HG03280 (cell line): ENCODE measurements around the gene PER3.

Experiments used
- ATAC-seq: cut with Tn5 transposase; IDR thresholded peaks from one replicate; pipeline ENCODE4 v1.9.1; 2021; ENCODE audit warnings: mild to moderate bottlenecking, moderate library complexity; ENCODE audit not compliant: unreplicated experiment

Gene PER3

DNA sequence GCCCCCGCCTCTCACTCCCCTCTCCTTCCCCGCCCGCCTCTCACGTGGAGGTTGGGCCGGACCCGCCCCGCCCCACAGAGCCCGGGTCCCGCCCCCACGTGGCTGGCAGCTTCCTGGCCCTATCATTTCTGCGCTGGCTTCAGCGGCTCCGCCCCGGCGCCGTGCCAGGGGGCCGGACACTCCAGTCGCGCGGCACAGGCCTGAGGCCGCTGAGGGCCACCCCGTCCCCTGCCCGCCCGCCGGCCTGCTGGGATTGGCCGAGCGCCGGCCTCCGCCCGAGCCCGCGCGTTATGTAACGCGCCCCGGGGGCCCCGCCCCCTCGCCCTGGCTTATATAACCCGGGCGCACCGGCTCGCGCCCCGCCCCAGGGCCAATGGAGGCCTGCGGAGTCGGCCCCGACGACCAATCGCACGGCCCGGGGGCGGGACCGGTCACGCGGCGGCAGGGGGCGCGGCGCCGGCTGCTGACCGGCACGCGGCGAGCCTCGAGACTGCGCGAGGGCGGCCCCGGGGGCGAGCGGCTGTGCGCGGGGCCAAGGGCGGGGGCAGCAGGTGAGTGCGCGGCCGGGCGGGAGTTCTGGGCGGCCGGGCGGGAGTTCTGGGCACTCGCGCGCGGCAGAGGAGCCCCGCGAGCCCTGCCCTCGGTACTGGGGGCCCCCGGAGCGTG, at the start of gene PER3:
TSS of gene PER3 (plus strand) at position 466 of the 666 bp plus-strand sequence. CDS start 587 bp downstream, outside the sequence.
- ATAC-seq = peak; percentile 93

DNA sequence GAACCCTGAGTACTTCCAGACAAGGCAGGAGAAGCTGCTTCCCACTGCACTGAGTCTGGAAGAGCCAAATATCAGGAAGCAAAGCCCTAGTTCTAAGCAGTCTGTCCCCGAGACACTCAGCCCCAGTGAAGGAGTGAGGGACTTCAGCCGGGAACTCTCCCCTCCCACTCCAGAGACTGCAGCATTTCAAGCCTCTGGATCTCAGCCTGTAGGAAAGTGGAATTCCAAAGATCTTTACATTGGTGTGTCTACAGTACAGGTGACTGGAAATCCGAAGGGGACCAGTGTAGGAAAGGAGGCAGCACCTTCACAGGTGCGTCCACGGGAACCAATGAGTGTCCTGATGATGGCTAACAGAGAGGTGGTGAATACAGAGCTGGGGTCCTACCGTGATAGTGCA, 46.0 kb upstream of the PER3 start:
- no peak for ATAC-seq

DNA sequence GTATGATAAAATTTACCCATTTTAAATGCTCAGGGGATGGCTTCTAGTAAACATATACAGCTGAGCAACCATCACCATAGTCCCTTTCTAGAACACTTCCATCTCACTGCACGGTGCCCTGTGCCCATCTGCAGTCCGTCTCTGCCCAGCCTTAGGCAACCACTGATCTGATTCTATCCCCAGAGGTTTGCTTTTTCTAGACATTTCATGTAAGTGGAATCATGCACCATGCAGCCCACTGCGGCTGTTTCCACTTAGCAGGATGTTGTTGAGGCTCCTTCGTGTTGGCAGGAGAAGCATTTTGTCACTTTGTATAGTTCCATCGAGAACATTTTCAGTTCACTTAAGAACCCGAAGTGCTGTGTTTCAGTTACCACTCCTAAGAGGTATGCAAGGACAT, 40.7 kb upstream of the PER3 start:
- ATAC-seq = no peak

DNA sequence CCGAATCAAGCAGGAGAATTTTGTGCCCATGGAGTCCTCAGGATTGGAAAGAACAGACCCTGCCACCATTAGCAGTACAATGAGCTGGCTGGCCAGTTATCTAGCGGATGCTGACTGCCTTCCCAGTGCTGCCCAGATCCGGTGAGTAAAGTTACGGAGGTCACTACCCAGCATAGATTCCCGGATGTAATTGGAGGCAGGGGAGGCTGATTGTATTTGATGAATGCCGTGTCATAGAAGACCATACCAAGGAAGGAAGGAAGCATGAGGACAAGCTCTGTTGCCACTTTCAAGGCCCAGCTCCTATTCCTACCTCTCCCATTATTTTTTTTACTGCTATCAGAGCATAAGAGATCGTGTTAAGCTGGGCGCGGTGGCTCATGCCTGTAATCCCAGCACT, 39.2 kb upstream of the PER3 start:
- no peak for ATAC-seq

DNA sequence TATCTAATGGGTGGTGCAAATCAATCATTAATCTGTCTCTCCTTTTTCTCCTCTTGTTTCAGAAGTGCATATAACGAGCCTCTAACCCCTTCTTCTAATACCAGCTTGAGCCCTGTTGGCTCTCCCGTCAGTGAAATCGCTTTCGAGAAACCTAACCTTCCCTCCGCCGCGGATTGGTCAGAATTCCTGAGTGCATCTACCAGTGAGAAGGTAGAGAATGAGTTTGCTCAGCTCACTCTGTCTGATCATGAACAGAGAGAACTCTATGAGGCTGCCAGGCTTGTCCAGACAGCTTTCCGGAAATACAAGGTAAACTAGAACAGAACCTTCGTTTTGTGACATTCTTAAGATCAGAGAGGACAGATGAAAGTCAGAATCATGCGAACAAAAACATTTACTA, 38.3 kb upstream of the PER3 start:
- ATAC-seq = no peak

DNA sequence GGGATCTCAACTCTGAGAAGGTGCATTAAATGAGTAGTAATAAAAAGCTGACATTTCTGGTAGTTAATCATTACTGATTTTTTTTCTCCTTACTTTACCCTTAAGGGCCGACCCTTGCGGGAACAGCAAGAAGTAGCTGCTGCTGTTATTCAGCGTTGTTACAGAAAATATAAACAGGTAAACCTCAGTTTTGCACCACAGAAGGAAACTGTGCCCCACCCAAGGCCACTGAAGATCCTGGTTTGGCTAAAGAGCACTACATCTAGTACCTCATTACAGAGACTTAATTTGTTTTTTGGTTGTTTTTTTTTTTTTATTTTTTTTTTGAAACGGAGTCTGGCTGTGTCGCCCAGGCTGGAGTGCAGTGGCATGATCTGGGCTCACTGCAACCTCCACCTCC, 36.5 kb upstream of the PER3 start:
- ATAC-seq = no peak

DNA sequence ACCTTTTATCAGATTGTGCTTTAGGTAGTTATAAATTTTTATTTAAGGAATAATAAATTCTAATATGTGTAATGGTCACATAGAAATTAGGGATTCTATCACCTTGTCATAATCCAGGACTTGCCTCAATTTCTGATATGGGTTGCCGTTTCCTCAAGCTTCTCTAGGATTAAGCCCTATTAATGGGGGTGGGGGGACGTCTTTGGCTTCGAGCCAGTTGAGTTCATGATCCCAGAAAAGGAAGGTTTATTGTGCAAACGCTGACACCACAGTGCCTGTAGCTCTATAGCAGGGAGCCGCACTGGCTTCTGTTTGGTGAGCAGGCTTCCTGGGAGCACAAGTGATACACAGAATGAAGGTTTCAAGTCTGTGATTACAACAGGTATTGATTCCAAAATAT, 35.0 kb upstream of the PER3 start:
- ATAC-seq = no peak

DNA sequence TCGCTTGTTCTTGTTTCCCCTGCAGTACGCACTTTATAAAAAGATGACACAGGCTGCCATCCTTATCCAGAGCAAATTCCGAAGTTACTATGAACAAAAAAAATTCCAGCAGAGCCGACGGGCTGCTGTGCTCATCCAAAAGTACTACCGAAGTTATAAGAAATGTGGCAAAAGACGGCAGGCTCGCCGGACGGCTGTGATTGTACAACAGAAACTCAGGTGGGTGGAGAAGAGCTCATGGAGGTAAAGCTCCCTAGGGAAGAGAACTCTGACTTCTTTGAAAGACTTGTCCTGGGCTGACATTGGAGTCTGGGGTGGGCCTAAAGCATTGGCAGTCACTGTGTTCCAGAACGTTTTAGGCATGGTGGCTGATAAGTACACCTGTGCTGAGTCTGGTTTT, 32.9 kb upstream of the PER3 start:
- no peak for ATAC-seq

DNA sequence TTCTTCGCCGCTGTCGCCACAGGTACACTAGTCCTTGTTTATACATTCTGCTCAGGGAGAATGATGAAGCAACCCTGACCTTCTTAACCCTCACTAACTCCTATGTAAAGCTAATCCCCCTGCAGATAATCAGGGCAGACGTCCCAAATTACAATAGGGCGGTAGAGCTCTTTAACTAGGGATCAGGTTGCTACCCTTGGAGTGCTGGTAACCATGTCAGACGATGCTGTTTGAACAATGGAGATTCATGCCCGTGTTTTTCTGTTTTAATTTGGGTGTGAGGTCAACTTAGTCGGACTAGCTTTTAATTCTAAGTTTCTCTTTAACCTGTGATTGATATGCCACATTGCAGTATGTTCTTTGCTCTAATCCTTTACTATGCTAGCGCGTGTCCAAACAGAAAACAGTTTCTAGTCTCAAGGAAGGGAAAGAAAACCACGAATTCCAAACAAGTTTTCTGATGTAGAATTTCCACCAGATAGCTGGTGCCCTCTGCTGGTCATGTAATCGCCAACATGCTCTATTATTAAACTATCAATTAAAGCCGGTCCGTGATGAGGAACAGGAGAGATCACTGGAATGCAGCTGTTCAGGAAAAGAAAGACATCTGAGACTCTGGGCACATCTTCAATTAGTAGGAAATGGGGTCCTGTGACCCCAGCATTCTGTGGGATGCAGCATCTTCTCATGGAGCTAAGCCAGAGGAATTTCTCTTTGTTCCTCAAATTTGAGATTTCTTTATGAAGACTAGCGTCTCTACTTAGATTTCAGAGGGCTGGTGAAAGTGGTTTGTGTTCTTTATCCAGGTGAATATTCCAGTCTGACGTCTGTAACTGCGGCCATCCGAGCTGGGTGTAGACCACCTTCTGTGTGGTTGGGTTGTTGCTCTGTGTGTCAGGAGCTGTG, 31.3 kb upstream of the PER3 start:
- ATAC-seq = no peak

DNA sequence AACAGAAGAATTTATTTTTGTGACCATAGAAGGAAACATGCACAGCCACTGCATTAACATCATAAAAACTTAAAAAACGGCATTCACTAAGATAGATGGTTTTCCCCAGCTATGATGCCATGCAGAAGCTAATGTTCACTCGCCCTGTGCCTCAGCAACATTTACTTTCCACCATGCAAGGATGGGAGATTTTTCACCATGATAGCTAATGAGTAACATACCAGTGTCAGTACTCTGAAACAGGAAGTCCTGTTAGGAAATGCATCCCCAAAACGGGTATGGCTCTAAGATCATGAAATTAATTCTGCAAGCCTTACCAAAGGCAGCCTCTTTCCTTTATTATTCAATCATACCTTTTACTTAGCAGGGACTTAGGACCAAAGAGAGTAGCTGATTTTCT, 30.4 kb upstream of the PER3 start:
- no peak for ATAC-seq

DNA sequence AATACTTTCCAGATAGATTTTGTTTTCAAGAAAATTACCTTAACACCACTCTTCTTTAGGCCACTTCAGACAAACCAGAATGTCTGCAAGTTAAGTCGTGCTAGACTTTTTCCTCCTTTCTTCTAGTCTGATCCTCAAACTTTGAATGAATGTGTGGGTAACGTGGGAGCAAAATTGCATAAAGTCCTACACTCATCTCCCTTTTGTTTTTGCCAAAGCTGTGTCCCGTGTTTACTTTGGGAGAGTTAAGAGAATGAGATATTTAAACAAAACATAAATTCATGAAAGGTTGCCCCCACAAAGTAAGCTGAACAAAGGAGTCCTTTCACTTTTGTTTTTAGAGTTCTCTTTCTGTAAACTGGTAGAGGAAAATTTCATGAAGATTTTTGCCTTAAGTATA, 29.9 kb upstream of the PER3 start:
- no peak for ATAC-seq

DNA sequence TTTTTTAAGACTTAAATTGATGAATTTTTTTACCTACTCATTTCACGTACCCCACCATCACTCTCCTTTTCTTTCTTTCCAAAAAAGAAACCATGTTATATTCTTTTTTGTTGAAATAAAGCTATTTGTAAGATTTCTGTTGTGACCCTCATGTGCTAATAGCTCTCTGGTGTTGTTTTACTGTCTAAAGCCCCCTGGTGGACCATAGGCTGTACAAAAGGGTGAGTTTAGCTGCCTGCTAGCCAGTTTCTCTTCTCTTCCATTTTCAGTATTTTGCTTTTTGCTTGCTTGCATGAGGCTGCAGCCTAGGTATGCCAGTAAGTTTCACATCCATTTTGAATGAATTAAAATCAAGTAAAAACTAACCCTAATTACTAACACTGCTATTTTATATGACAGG, 28.6 kb upstream of the PER3 start:
- ATAC-seq = no peak

DNA sequence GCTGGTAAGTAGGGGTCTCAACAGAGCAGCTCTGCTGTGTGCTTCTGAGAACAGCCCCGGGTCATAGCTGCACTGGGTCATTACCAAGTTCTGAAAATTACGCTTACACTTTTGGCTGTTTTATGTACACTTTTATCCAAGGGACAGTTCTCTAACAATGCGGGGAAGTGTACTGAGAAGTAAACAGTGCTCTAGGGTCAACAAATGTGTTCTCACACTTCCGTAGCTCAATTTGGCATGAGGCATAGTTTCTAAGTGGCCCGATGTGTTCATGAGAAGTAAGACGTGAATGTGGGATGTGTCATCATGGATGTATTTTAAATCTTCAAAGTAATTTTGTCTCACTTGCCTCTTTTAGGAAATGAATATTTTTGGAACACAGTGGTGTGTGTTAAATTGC, 23.8 kb upstream of the PER3 start:
- ATAC-seq = no peak

DNA sequence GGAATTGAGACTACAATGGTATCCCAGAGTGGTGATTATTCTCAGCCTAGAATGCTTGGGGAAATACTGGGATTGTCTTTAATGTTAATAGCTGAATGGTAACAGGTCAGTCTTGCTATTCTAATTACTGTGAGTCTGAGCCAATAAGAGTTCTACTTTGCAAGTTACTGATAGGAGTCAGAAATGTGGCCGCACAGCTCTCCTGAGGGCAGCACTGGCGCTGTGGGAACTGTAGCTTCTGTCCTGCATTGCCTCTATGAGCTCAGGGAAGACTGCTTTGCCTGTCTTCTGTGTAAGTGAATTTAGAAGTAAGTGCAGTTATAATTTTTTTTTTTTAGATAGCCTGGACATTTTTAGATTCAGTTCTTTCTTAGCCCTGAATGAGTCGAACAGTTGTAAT, 23.0 kb upstream of the PER3 start:
- no peak for ATAC-seq

DNA sequence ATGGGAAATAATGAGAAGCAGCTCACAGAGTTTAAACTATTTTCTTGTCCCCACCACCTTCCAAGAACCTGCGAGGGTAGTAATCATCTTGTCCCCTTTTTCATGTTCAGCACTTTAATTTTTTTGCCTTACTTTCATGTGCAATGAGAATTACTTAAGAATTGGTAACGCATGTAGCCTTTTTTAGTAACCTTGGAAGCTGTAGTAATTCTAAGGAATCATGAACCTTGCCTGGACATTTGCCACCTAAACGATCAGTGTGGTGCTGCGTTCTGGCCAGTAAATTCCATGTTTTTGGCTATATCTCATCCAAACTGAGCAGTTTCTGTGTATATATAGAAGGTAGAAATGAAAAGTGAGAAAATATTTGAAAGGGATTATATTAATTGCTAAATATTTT, 16.9 kb upstream of the PER3 start:
- ATAC-seq = no peak

DNA sequence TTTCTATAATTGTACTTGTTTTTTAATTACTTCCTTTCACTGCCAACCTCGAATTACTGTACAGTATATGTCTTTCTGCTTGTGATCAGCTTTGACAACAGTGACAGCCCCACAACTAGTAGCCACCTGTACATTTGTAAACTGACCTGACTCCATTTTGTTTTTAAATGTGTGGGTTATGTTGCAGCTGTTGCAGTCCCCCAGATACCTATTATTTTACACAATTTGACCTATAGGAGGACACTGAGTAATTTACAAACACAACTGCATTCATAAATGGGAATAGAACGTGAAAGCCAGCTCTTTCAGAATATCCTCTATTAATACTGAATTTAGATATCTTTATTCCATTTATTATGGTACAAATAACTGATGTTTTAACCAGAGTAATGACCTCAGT, 15.5 kb upstream of the PER3 start:
- ATAC-seq = no peak

DNA sequence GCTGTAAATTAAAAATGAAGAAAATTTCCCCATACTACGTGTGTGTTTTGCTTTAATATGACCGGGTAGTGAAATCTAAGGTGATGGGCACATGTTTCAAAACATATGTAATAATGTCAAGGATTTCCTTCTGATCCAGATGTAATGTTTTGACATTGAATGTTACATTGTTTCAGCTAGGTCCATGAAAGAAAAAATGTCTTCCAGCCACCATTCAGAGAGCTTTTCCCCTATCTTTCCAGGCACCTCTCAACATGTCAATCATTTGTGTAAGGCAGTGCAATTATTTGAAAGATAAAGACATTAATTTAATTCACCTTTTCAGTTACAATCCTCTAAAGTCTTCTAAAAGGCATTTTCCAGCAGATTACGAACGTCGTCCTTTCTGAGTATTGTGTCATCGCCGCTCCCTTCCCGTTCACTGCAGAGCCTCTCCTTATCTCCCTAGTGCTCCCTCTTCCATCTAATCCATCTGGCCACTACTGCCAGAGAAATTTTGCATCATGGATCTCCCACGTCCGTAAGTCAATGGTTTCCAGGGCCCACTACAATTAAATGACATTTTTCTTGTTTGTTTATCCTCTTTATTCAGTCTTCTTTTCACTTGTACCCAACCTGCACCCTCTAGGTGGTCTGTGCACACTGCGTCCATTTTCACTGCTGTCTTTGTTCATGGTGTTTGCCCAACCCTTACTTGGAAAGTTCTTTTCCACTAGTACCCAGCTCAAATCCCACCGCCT, 14.2 kb upstream of the PER3 start:
- no peak for ATAC-seq

DNA sequence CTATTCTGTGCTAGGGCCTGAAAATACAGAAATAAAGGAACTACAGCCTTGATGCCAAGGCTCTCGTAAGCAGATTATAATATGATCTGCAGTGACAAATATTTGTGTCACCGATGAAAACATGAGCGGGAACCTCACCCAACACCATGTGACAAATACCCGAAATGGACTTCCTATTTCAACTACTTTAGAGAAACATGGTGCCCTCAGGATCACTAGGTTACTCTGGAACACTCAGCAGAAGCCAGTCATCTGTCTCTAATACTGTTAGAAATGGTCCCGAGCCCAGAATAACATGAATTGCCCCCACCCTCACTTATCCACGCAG, 13.5 kb upstream of the PER3 start:
- ATAC-seq = peak; percentile 6

DNA sequence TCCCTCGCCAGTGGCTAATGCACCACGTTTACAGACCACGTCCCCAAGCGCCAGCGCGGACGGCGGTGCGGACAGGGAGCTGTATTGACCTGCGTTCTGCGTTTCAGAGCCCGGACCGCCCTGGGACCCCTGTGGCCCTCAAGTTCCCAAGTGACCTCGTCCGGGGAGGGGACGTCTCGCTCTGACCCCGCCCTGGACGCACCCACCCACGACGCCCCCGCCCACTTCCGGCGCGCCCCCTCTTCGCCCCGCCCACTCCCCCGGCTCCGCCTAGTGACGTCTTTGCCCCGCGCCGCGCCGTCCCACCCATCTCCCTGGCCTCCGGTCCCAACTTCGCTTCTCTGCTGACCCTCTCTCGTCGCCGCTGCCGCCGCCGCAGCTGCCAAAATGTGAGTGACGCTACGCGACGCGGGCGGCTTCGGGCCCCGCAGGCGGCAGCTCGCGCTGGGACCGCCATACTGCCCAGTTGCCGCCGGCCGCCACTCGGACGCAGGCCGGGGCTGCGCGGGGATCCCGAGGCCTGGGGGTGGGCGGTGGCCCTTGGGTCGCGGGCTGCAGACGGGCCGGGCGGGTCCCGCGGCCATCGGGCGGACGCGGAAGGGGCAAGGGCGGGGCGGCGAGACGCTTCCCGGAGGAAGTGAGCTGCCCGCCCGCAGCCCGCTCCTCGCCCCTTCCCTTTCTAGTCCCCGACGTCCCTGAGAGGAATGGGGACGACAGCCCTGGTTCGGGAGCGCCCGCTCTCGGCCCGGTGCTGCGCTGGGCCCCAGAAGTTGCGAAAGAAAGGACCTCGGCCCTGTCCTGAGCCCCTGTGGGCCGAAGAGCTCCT, 12.9 kb upstream of the PER3 start, which contains the start of gene VAMP3:
TSS of gene VAMP3 (plus strand) at position 300 of the 826 bp plus-strand sequence. CDS start at position 388, 88 bp downstream.
- peak; percentile 79 for ATAC-seq

DNA sequence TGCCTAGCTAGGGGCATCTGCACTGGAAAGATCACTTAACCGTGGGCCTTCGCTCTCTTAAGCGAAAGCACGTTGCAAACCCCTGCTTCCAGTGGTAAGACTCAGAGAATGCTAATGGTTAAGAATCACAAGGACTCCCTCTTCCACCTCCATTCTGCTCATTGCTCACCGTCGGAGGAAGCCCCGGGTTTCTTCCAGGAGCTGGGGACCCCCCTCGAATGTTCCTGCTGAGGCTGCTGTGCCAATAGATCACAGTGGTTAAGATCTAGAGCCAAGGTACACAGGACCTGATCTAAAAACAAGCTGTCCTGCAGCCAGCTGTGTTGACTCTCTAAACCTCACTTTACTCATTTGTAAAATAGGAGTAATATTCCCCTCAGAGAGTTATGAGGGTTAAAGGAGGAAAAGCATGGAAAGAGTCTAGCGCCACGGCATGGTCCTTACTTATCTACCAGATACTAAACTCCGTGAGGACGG, 12.2 kb upstream of the PER3 start:
- no peak for ATAC-seq

DNA sequence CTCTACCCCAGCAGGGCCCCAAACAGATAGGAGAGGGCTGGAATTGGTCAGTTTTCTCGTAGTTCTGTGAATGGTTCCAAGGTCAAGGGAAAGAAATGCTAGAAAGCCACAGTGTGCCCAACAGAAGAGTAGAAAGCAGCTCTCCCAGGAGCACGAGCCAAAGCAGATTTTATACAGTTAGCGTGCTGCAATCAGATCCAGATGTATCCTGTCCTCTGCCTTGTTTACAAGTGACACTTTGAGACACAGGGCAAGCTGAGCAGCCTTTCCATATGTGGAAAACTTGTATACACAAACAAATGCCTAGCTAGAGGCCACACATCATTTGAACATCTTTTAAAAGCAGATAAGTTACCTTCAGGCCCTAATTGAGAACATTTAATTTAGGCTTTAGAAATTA, 6.5 kb upstream of the PER3 start:
- ATAC-seq = no peak
